ENCODE measurements around the gene RNF220. TPM values are rescaled to one million over a fixed set of nuclear protein-coding genes. Genes with fewer than 3 reads are reported as not detected.

Gene RNF220
- polyA plus RNA-seq, 2 donors, result 32.7 to 47.8 TPM

DNA sequence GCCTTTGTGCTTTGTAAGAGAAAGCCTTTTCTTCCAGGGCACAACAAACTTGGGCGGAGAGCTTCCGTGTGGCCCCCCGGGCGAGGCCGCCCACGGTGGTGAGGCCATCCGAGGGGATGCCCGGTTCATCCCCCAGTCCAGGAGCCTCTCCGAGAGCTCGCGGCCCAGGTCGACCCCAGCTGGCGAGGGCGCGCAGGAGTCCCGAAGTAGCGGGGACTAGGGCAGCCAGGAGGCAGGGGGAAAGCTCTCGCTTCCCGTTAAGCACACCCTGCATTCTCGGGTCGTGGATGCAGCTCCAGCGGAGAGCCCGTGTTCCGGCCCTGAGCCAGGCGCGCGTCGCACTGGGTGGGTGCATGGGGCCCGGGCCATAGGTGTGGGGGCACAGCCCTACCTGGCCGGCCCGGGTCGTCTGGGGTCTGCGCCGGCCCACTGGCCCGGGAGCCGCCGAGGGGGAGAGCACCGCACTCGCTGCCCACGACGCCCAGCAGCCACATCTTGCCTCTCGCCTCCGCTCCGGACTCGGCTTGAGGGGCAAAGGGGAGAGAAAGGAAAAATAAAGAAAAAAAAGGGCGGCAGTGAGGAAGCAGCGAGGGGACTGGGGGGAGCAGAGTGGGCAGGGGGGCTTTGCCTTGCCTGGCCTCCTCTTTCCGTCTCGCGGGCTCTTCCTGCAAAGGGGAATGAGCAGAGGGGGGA, 1.8 kb downstream of the RNF220 start:
- Histone ChIP-seq H3K4me1 (ENCODE audit: control insufficient read depth in 2 of 2, insufficient read depth in 2 of 2, low read length in 1 of 2) (peaks cover 16 to 18% of the 10 kb centered on the region in 2 donors), H3K27me3 (ENCODE audit: control insufficient read depth in 1 of 2, insufficient read depth in 2 of 2, low read length in 2 of 2) (peaks cover 1 to 43% of the 10 kb centered on the region in 2 donors), H3K27ac (ENCODE audit: low read depth in 2 of 2, low read length in 1 of 2) (no peak overlapping the region), H3K4me3 (ENCODE audit: low read depth in 1 of 2, low read length in 2 of 2) (peak overlapping the region in 1 of 2 donors; percentile 30), H3K36me3 (ENCODE audit: control insufficient read depth in 2 of 2, insufficient read depth in 2 of 2, low read length in 1 of 2) (no peaks in the 10 kb centered on the region), H3K9me3 (ENCODE audit: control insufficient read depth in 2 of 2, insufficient read depth in 1 of 2, low read depth in 1 of 2, low read length in 1 of 2) (peaks cover 0 to 4% of the 10 kb centered on the region in 2 donors)
- 1 to 2% methylated on average over 43 to 50 of the region's 50 CpGs for WGBS, 2 donors

DNA sequence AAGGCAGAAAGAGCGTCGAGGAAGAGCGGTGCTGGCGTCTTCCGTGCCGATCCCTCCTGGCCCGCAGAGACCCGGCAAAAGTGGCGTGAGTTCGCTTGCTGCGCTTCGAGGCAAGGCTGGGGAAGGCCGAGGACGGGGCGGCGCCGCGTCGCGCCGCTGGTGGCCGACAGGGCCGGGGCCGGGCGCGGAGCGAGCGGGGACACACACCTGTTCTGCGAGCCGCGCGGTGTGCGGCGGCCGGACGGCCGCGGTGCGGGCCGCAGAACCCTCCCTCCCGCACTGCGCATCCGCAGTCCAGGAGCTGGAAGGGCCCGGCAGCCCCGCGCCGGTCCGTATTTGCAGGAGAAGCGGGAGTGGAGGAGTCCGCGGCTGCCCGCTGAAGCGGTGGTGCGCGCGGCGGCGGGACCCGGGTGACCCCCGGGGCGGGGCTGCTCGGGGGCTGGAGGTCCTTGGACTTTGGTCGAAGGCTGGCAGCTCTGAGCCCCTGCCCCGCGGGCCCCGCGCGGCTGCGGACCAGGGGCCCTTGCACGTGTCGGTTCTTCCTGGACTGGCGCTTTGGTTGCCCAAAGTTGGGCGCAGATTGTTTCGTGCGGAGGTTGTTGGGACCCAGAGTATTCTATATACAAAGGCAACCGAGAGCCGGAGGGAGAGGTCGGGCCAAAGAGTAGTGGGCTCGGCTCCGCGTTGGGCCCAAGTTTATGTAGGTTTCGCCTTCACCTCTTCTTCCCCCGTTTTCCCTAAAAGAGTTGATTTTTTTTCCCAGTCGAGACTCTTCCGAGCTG, 2.6 kb downstream of the RNF220 start:
- Histone ChIP-seq H3K4me1 (ENCODE audit: control insufficient read depth in 2 of 2, insufficient read depth in 2 of 2, low read length in 1 of 2) (peaks cover 16 to 18% of the 10 kb centered on the region in 2 donors), H3K27ac (ENCODE audit: low read depth in 2 of 2, low read length in 1 of 2) (no peak overlapping the region), H3K36me3 (ENCODE audit: control insufficient read depth in 2 of 2, insufficient read depth in 2 of 2, low read length in 1 of 2) (no peaks in the 10 kb centered on the region), H3K27me3 (ENCODE audit: control insufficient read depth in 1 of 2, insufficient read depth in 2 of 2, low read length in 2 of 2) (peaks cover 7 to 45% of the 10 kb centered on the region in 2 donors), H3K4me3 (ENCODE audit: low read depth in 1 of 2, low read length in 2 of 2) (peak overlapping the region in 1 of 2 donors; percentile 30), H3K9me3 (ENCODE audit: control insufficient read depth in 2 of 2, insufficient read depth in 1 of 2, low read depth in 1 of 2, low read length in 1 of 2) (peaks cover 0 to 4% of the 10 kb centered on the region in 2 donors)
- WGBS, 2 donors, result 3 to 6% methylated on average over 70 to 85 of the region's 85 CpGs

GRCh38 chr1:44408212-44408582, 3.1 kb downstream of the RNF220 start:
- WGBS, 2 donors, result 21 to 22% methylated on average over 19 of the region's 19 CpGs

DNA sequence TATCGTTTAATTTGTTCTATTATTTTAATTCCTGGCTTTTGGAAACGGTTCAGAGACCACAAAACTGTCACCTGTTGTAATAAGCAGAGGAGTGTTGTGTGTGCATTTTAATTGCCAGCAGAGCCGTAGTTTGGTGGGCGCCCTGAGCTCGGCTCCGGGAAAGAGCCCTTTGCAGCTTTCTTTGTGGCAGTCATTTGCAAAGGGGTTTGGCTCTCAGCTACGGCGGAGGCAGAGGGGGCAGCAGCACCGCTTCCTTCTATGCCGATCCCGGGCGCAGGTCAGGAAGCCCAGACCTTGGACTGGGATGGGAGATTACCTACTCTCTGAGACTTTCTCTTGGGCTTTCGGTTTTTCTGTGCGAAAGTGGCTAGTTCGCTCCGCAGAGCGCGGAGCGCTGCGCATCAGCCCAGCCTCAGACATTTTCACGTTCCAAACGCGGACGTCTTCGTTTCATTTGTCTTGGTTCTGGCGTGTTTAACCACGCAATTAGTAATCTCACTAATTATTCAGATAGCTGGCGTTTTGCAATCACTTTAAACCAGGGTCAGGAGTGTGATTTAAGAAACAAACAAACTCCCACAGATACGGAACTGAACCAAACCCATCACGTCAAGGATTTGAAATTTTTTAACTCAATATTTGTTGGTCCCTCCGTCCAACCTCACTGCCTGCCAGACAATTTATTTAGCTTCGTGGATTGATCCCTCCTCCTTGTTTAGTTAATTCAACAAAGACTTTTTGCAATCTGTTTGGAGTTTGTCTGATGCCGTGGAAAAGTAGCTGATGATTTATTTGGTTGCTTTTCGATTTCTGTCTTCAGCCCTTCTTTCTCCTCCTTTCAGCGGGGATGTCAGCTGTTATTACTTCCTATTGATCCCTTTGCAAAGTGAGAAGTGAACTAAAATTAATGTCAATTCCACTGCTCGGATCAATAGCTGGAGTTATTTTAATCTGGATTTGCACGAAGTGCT, 3.9 kb downstream of the RNF220 start:
- no peak overlapping the region for H3K27ac ChIP-seq (ENCODE audit: low read depth in 2 of 2, low read length in 1 of 2)
- H3K4me3 ChIP-seq (ENCODE audit: low read depth in 1 of 2, low read length in 2 of 2), result no peak overlapping the region
- H3K4me1 ChIP-seq (ENCODE audit: control insufficient read depth in 2 of 2, insufficient read depth in 2 of 2, low read length in 1 of 2), result peaks cover 16 to 18% of the 10 kb centered on the region in 2 donors
- no peaks in the 10 kb centered on the region for H3K36me3 ChIP-seq (ENCODE audit: control insufficient read depth in 2 of 2, insufficient read depth in 2 of 2, low read length in 1 of 2)
- 10 to 17% methylated on average over 37 of the region's 37 CpGs for WGBS, 2 donors
- H3K9me3 ChIP-seq (ENCODE audit: control insufficient read depth in 2 of 2, insufficient read depth in 1 of 2, low read depth in 1 of 2, low read length in 1 of 2), result peaks cover 0 to 4% of the 10 kb centered on the region in 2 donors
- H3K27me3 ChIP-seq (ENCODE audit: control insufficient read depth in 1 of 2, insufficient read depth in 2 of 2, low read length in 2 of 2), result peaks cover 10 to 53% of the 10 kb centered on the region in 2 donors

More at GRCh38 chr1:44408212-44408582, 3.1 kb downstream of the RNF220 start:
- Histone ChIP-seq H3K36me3 (ENCODE audit: control insufficient read depth in 2 of 2, insufficient read depth in 2 of 2, low read length in 1 of 2) (no peaks in the 10 kb centered on the region), H3K27ac (ENCODE audit: low read depth in 2 of 2, low read length in 1 of 2) (no peak overlapping the region), H3K27me3 (ENCODE audit: control insufficient read depth in 1 of 2, insufficient read depth in 2 of 2, low read length in 2 of 2) (peaks cover 7 to 48% of the 10 kb centered on the region in 2 donors), H3K9me3 (ENCODE audit: control insufficient read depth in 2 of 2, insufficient read depth in 1 of 2, low read depth in 1 of 2, low read length in 1 of 2) (peaks cover 0 to 4% of the 10 kb centered on the region in 2 donors), H3K4me3 (ENCODE audit: low read depth in 1 of 2, low read length in 2 of 2) (no peak overlapping the region), H3K4me1 (ENCODE audit: control insufficient read depth in 2 of 2, insufficient read depth in 2 of 2, low read length in 1 of 2) (peaks cover 16 to 18% of the 10 kb centered on the region in 2 donors)

- H3K9me3 ChIP-seq (ENCODE audit: control insufficient read depth in 2 of 2, insufficient read depth in 1 of 2, low read depth in 1 of 2, low read length in 1 of 2), result peaks cover 0 to 4% of the 10 kb centered on the region in 2 donors
- no peaks in the 10 kb centered on the region for H3K36me3 ChIP-seq (ENCODE audit: control insufficient read depth in 2 of 2, insufficient read depth in 2 of 2, low read length in 1 of 2)
- peaks cover 10 to 53% of the 10 kb centered on the region in 2 donors for H3K27me3 ChIP-seq (ENCODE audit: control insufficient read depth in 1 of 2, insufficient read depth in 2 of 2, low read length in 2 of 2)
- no peak overlapping the region for H3K4me3 ChIP-seq (ENCODE audit: low read depth in 1 of 2, low read length in 2 of 2)
- peaks cover 16 to 18% of the 10 kb centered on the region in 2 donors for H3K4me1 ChIP-seq (ENCODE audit: control insufficient read depth in 2 of 2, insufficient read depth in 2 of 2, low read length in 1 of 2)
- WGBS, 2 donors, result 43 to 50% methylated on average over 4 of the region's 4 CpGs
- no peak overlapping the region for H3K27ac ChIP-seq (ENCODE audit: low read depth in 2 of 2, low read length in 1 of 2)
These were observed 4.7 kb downstream of the RNF220 start for GRCh38 chr1:44409757-44410156.

DNA sequence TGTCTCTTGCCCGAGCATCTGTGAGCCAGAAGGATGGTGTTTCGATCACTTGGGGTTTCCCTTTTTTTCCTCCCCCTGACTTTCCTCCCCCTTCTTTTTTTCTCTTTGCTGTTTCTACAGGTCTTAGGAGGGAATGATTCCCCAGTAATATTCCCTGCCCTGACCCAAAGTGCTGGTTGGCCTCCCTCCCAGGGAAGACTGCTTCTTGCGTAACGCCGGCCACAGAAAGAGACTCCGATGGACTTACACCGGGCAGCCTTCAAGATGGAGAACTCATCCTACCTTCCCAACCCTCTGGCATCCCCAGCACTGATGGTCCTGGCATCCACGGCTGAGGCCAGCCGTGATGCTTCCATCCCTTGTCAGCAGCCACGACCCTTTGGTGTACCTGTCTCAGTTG, 6.8 kb downstream of the RNF220 start:
- Histone ChIP-seq H3K4me3 (ENCODE audit: low read depth in 1 of 2, low read length in 2 of 2) (no peak overlapping the region), H3K4me1 (ENCODE audit: control insufficient read depth in 2 of 2, insufficient read depth in 2 of 2, low read length in 1 of 2) (peaks cover 5 to 10% of the 10 kb centered on the region in 2 donors), H3K27ac (ENCODE audit: low read depth in 2 of 2, low read length in 1 of 2) (no peak overlapping the region), H3K36me3 (ENCODE audit: control insufficient read depth in 2 of 2, insufficient read depth in 2 of 2, low read length in 1 of 2) (no peaks in the 10 kb centered on the region), H3K27me3 (ENCODE audit: control insufficient read depth in 1 of 2, insufficient read depth in 2 of 2, low read length in 2 of 2) (peaks cover 13 to 41% of the 10 kb centered on the region in 2 donors), H3K9me3 (ENCODE audit: control insufficient read depth in 2 of 2, insufficient read depth in 1 of 2, low read depth in 1 of 2, low read length in 1 of 2) (peaks cover 0 to 4% of the 10 kb centered on the region in 2 donors)
- 84 to 89% methylated on average over 10 of the region's 10 CpGs for WGBS, 2 donors

- WGBS, 2 donors, result 64 to 68% methylated on average over 7 of the region's 7 CpGs
- H3K4me1 ChIP-seq (ENCODE audit: control insufficient read depth in 2 of 2, insufficient read depth in 2 of 2, low read length in 1 of 2), result peaks cover 1 to 2% of the 10 kb centered on the region in 2 donors
- H3K27me3 ChIP-seq (ENCODE audit: control insufficient read depth in 1 of 2, insufficient read depth in 2 of 2, low read length in 2 of 2), result peaks cover 13 to 38% of the 10 kb centered on the region in 2 donors
- no peak overlapping the region for H3K27ac ChIP-seq (ENCODE audit: low read depth in 2 of 2, low read length in 1 of 2)
- peaks cover 0 to 4% of the 10 kb centered on the region in 2 donors for H3K9me3 ChIP-seq (ENCODE audit: control insufficient read depth in 2 of 2, insufficient read depth in 1 of 2, low read depth in 1 of 2, low read length in 1 of 2)
- no peaks in the 10 kb centered on the region for H3K36me3 ChIP-seq (ENCODE audit: control insufficient read depth in 2 of 2, insufficient read depth in 2 of 2, low read length in 1 of 2)
- H3K4me3 ChIP-seq (ENCODE audit: low read depth in 1 of 2, low read length in 2 of 2), result no peak overlapping the region
These were observed 7.5 kb downstream of the RNF220 start for GRCh38 chr1:44412601-44413000.

DNA sequence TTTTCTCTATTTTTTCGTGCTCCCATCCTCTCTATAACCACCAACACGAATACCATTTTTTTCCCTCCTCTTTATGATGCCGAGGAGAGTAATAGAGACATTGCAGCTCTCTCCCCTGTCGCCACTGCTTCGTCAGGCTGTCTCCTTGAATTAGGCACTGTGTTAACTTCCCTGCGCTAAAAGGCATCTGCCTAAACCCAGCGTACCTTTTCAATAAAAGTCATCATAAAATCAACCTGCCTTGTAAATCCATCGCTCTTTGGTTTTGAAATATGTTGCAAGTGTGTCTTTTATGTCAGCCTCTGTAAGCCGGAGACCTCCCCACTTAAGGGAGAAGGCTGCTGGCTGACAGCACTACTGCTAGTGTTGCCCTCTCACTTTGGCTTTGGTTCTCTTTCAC, 8.7 kb downstream of the RNF220 start:
- Histone ChIP-seq H3K27me3 (ENCODE audit: control insufficient read depth in 1 of 2, insufficient read depth in 2 of 2, low read length in 2 of 2) (peaks cover 13 to 37% of the 10 kb centered on the region in 2 donors), H3K36me3 (ENCODE audit: control insufficient read depth in 2 of 2, insufficient read depth in 2 of 2, low read length in 1 of 2) (no peaks in the 10 kb centered on the region), H3K4me1 (ENCODE audit: control insufficient read depth in 2 of 2, insufficient read depth in 2 of 2, low read length in 1 of 2) (peaks cover 0 to 2% of the 10 kb centered on the region in 2 donors), H3K4me3 (ENCODE audit: low read depth in 1 of 2, low read length in 2 of 2) (no peak overlapping the region), H3K9me3 (ENCODE audit: control insufficient read depth in 2 of 2, insufficient read depth in 1 of 2, low read depth in 1 of 2, low read length in 1 of 2) (no peaks in the 10 kb centered on the region), H3K27ac (ENCODE audit: low read depth in 2 of 2, low read length in 1 of 2) (no peak overlapping the region)
- 69 to 76% methylated on average over 9 of the region's 9 CpGs for WGBS, 2 donors

DNA sequence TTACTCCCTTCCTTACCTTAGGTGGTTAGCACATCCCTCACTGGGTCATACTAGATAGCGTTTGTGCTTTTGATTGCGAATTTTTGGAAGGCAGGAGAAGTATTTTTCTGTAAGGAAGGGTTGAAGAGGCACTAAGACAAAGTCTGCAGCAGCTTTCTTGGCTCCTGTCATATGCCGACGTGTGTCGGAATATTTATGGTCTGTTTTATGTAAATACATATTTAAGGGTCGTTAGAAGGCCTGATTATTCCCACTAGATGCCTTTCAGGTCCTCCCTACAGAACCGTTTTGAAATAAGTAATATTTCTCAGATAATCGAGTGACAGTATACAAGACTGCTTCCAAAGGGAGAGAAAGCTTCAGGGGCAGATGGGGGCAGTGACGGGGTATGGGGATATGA, 10.0 kb downstream of the RNF220 start:
- WGBS, 2 donors, result 56 to 57% methylated on average over 9 of the region's 9 CpGs
- no peak overlapping the region for H3K4me3 ChIP-seq (ENCODE audit: low read depth in 1 of 2, low read length in 2 of 2)
- H3K9me3 ChIP-seq (ENCODE audit: control insufficient read depth in 2 of 2, insufficient read depth in 1 of 2, low read depth in 1 of 2, low read length in 1 of 2), result no peaks in the 10 kb centered on the region
- H3K27ac ChIP-seq (ENCODE audit: low read depth in 2 of 2, low read length in 1 of 2), result no peak overlapping the region
- peaks cover 0 to 2% of the 10 kb centered on the region in 2 donors for H3K4me1 ChIP-seq (ENCODE audit: control insufficient read depth in 2 of 2, insufficient read depth in 2 of 2, low read length in 1 of 2)
- H3K36me3 ChIP-seq (ENCODE audit: control insufficient read depth in 2 of 2, insufficient read depth in 2 of 2, low read length in 1 of 2), result no peaks in the 10 kb centered on the region
- H3K27me3 ChIP-seq (ENCODE audit: control insufficient read depth in 1 of 2, insufficient read depth in 2 of 2, low read length in 2 of 2), result peaks cover 13 to 29% of the 10 kb centered on the region in 2 donors

Measured in esophagus (tissue), 2 donors.